Adipocyte (in vitro differentiated cells): ENCODE measurements around the gene C20orf141.

Source experiments
- DNase-seq: peaks from one replicate; pipeline ENCODE4 v3.0.0-alpha.2; 2015; ENCODE audit warnings: low read depth
- H3K27me3 ChIP-seq: replicated peaks from 2 replicates; pipeline ENCODE4 v1.7.0; 2013; ENCODE audit warnings: mild to moderate bottlenecking, low read length, moderate library complexity; ENCODE audit not compliant: control insufficient read depth, insufficient read depth
- H3K36me3 ChIP-seq: 2 replicates; pipeline ENCODE4 v1.7.0; 2013; ENCODE audit warnings: low read length, mild to moderate bottlenecking, moderate library complexity; ENCODE audit not compliant: control insufficient read depth, insufficient read depth, severe bottlenecking
- H3K4me1 ChIP-seq: 2 replicates; pipeline ENCODE4 v1.7.0; 2013; ENCODE audit warnings: mild to moderate bottlenecking, low read length, moderate library complexity; ENCODE audit not compliant: control insufficient read depth, insufficient read depth
- H3K4me3 ChIP-seq: 2 replicates; pipeline ENCODE4 v1.7.0; 2013; ENCODE audit warnings: mild to moderate bottlenecking, low read length, moderate library complexity
- H3K9ac ChIP-seq: 2 replicates; pipeline ENCODE4 v1.7.0; 2013; ENCODE audit warnings: mild to moderate bottlenecking, low read length, moderate library complexity
- H3K9me3 ChIP-seq: 2 replicates; pipeline ENCODE4 v1.7.0; 2013; ENCODE audit warnings: mild to moderate bottlenecking, low read length, moderate library complexity; ENCODE audit not compliant: control insufficient read depth

Gene C20orf141

GRCh38 chr20:2794202-2794748, 20.5 kb upstream of the C20orf141 start:
- H3K36me3 ChIP-seq: no peaks in the 10 kb centered on the region
- H3K27me3 ChIP-seq: peaks cover 8% of the 10 kb centered on the region

GRCh38 chr20:2794866-2795447, 19.8 kb upstream of the C20orf141 start:
- Histone ChIP-seq H3K36me3 (no peaks in the 10 kb centered on the region), H3K27me3 (peaks cover 8% of the 10 kb centered on the region)

More at GRCh38 chr20:2794202-2794748, 20.5 kb upstream of the C20orf141 start:
- Histone ChIP-seq H3K9ac (no peak overlapping the region), H3K9me3 (no peaks in the 10 kb centered on the region), H3K4me1 (peaks cover 8% of the 10 kb centered on the region), H3K4me3 (no peak overlapping the region)
- DNase-seq: no peak

GRCh38 chr20:2795451-2795850, 19.3 kb upstream of the C20orf141 start:
- Histone ChIP-seq H3K4me1 (peaks cover 14% of the 10 kb centered on the region), H3K9me3 (no peaks in the 10 kb centered on the region), H3K27me3 (peaks cover 8% of the 10 kb centered on the region), H3K9ac (no peak overlapping the region), H3K4me3 (no peak overlapping the region), H3K36me3 (no peaks in the 10 kb centered on the region)
- no peak for DNase-seq

More at GRCh38 chr20:2794866-2795447, 19.8 kb upstream of the C20orf141 start:
- no peak for DNase-seq
- Histone ChIP-seq H3K4me1 (peaks cover 11% of the 10 kb centered on the region), H3K9me3 (no peaks in the 10 kb centered on the region), H3K9ac (no peak overlapping the region), H3K4me3 (no peak overlapping the region)

GRCh38 chr20:2796011-2796660, 18.7 kb upstream of the C20orf141 start:
- Histone ChIP-seq H3K36me3 (no peaks in the 10 kb centered on the region), H3K4me3 (no peak overlapping the region), H3K4me1 (peaks cover 19% of the 10 kb centered on the region), H3K27me3 (peaks cover 13% of the 10 kb centered on the region), H3K9ac (no peak overlapping the region), H3K9me3 (no peaks in the 10 kb centered on the region)
- DNase-seq: no peak

GRCh38 chr20:2797136-2797983, 17.4 kb upstream of the C20orf141 start:
- Histone ChIP-seq H3K4me3 (no peak overlapping the region), H3K9ac (no peak overlapping the region), H3K4me1 (peaks cover 20% of the 10 kb centered on the region), H3K9me3 (no peaks in the 10 kb centered on the region), H3K36me3 (no peaks in the 10 kb centered on the region), H3K27me3 (peaks cover 19% of the 10 kb centered on the region)
- DNase-seq: no peak

- Histone ChIP-seq H3K4me3 (no peak overlapping the region), H3K9me3 (no peaks in the 10 kb centered on the region), H3K27me3 (peaks cover 20% of the 10 kb centered on the region), H3K36me3 (no peaks in the 10 kb centered on the region), H3K4me1 (peaks cover 20% of the 10 kb centered on the region), H3K9ac (no peak overlapping the region)
- DNase-seq: no peak
These were observed 16.5 kb upstream of the C20orf141 start for GRCh38 chr20:2798095-2798805.

- H3K4me3 ChIP-seq: peak overlapping the region; percentile 78
- peaks cover 20% of the 10 kb centered on the region for H3K4me1 ChIP-seq
- H3K36me3 ChIP-seq: no peaks in the 10 kb centered on the region
- DNase-seq: no peak
- peaks cover 20% of the 10 kb centered on the region for H3K27me3 ChIP-seq
- peak overlapping the region; percentile 82 for H3K9ac ChIP-seq
- H3K9me3 ChIP-seq: no peaks in the 10 kb centered on the region
These were observed 16.0 kb upstream of the C20orf141 start for GRCh38 chr20:2798814-2799213.

- no peak for DNase-seq
- Histone ChIP-seq H3K9me3 (no peaks in the 10 kb centered on the region), H3K9ac (peak overlapping the region; percentile 82), H3K4me3 (peak overlapping the region; percentile 78), H3K4me1 (peaks cover 20% of the 10 kb centered on the region), H3K36me3 (no peaks in the 10 kb centered on the region), H3K27me3 (peaks cover 25% of the 10 kb centered on the region)
These were observed 15.5 kb upstream of the C20orf141 start for GRCh38 chr20:2799271-2799670.

GRCh38 chr20:2799688-2800520, 14.9 kb upstream of the C20orf141 start:
- Histone ChIP-seq H3K4me1 (peaks cover 21% of the 10 kb centered on the region), H3K27me3 (peaks cover 22% of the 10 kb centered on the region), H3K4me3 (peak overlapping the region; percentile 78), H3K36me3 (no peaks in the 10 kb centered on the region), H3K9ac (peak overlapping the region; percentile 82), H3K9me3 (no peaks in the 10 kb centered on the region)
- peak; percentile 6 for DNase-seq
